AG04450 (cell line): Measurements from ENCODE around the gene ZKSCAN3. TPM values are rescaled to one million over a fixed set of nuclear protein-coding genes. Genes with fewer than 3 reads are reported as not detected.

Experiments
- CTCF ChIA-PET: fragments of 300-600, 350-600 bp; formaldehyde crosslinking; extraction: SDS; loops from one replicate; lab custom pipeline; 2022; ENCODE audit warnings: antibody characterized with exemption, inconsistent platforms; lab: Charles Lee
- POLR2A ChIA-PET: fragments of 350-600 bp; formaldehyde crosslinking; extraction: SDS; loops from one replicate; lab custom pipeline; 2021; ENCODE audit warnings: antibody characterized with exemption, inconsistent platforms; lab: Yijun Ruan, JAX
- DNase-seq: peaks from one replicate; pipeline ENCODE4 v3.0.0-alpha.2; 2011; ENCODE audit warnings: low read depth, low spot score
- H3K27ac ChIP-seq: one replicate; pipeline ENCODE4 v1.5.1; 2012; ENCODE audit warnings: low read depth, low read length, control low read depth
- H3K27me3 ChIP-seq: one replicate; pipeline ENCODE4 v1.6.0; 2012; ENCODE audit warnings: low read length; ENCODE audit not compliant: control insufficient read depth, insufficient read depth
- H3K4me3 ChIP-seq: 2 replicates; pipeline ENCODE4 v1.5.1; 2011; ENCODE audit warnings: mild to moderate bottlenecking, low read depth, low read length, control low read depth
- H3K9me3 ChIP-seq: 2 replicates; pipeline ENCODE4 v1.5.1; 2012; ENCODE audit warnings: low read length; ENCODE audit not compliant: control insufficient read depth, insufficient read depth
- polyA plus RNA-seq: library from polyadenylated mRNA; depleted of rRNA; stranded (reverse); fragments of >200 nt; gene quantifications from 2 replicates; pipeline ENCODE4 v1.2.3, GENCODE V29; 2011; rRNA removed
- small RNA-seq: library from RNA; depleted of rRNA; stranded (forward); fragments of <200 nt; gene quantifications from one replicate; pipeline ENCODE3, GENCODE V24; 2012; ENCODE audit warnings: low read depth; ENCODE audit not compliant: insufficient read length
- TF ChIP-seq, protein P1 (sequence below): IDR thresholded peaks from 2 replicates; pipeline ENCODE4 v1.5.1; 2011; ENCODE audit warnings: low read depth, low read length, control low read depth, inconsistent platforms

The ZKSCAN3 gene
- polyA plus RNA-seq, 1 experiment, result 6.0 TPM

DNA sequence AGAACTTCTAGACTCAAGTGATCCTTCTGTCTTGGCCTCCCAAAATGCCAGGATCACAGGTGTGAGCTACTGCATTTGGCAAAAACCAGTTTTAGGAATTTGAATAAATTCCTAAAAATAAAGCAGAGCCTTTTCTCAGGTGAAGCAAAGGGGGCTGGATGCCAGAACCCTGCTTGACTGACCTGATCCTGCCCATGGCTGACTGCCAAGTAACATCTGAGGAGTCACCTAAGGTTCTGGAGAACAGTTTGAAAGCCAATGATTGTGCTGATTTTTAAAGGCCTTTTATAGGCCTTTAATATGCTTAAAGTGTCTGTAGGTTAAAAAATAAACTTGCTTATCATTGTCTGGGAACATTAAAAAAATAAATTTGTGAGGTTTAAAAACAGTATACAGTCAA is 63.9 kb downstream of the ZKSCAN3 start:
- ChIA-PET CTCF (no interaction called here), POLR2A (no interaction called here)

More for the DNA sequence above, 63.9 kb downstream of the ZKSCAN3 start:
- Histone ChIP-seq H3K4me3 (no peak overlapping the region), H3K27me3 (no peaks in the 10 kb centered on the region), H3K9me3 (no peaks in the 10 kb centered on the region), H3K27ac (no peak overlapping the region)
- TF ChIP-seq, protein P1, sequence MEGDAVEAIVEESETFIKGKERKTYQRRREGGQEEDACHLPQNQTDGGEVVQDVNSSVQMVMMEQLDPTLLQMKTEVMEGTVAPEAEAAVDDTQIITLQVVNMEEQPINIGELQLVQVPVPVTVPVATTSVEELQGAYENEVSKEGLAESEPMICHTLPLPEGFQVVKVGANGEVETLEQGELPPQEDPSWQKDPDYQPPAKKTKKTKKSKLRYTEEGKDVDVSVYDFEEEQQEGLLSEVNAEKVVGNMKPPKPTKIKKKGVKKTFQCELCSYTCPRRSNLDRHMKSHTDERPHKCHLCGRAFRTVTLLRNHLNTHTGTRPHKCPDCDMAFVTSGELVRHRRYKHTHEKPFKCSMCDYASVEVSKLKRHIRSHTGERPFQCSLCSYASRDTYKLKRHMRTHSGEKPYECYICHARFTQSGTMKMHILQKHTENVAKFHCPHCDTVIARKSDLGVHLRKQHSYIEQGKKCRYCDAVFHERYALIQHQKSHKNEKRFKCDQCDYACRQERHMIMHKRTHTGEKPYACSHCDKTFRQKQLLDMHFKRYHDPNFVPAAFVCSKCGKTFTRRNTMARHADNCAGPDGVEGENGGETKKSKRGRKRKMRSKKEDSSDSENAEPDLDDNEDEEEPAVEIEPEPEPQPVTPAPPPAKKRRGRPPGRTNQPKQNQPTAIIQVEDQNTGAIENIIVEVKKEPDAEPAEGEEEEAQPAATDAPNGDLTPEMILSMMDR, result no peak
- no peak for DNase-seq

Small RNAs within 50 kb of the gene (small RNA-seq; reads per million reads assigned to genes)
- gene AL021997.1, result not detected
- not detected for gene AL021997.2
- not detected for gene RNU2-45P

Other genes with a start within 250 kb of the ZKSCAN3 start
- gene ZSCAN16, start 225.3 kb upstream of the ZKSCAN3 start, polyA plus RNA-seq, result 2.7 and 3.2 TPM in 2 replicates
- gene ZKSCAN8, start 208.1 kb upstream of the ZKSCAN3 start, polyA plus RNA-seq, result 11.5 and 15.0 TPM in 2 replicates
- 14.8 and 18.2 TPM in 2 replicates for gene ZSCAN9, start 124.7 kb upstream of the ZKSCAN3 start, polyA plus RNA-seq
- gene ZKSCAN4, start 97.7 kb upstream of the ZKSCAN3 start, polyA plus RNA-seq, result 3.7 and 4.7 TPM in 2 replicates
- gene NKAPL, start 90.7 kb upstream of the ZKSCAN3 start, polyA plus RNA-seq, result 0.52 TPM in 2 replicates
- gene ZSCAN26, start 82.8 kb upstream of the ZKSCAN3 start, polyA plus RNA-seq, result 17.9 and 24.0 TPM in 2 replicates
- 5.6 and 7.2 TPM in 2 replicates for gene PGBD1, start 68.4 kb upstream of the ZKSCAN3 start, polyA plus RNA-seq
- gene ZSCAN31, start 13.8 kb upstream of the ZKSCAN3 start, polyA plus RNA-seq, result 5.0 TPM in 2 replicates
- gene ZSCAN12, start 49.8 kb downstream of the ZKSCAN3 start, polyA plus RNA-seq, result 4.0 and 5.5 TPM in 2 replicates
- gene ZSCAN23, start 93.5 kb downstream of the ZKSCAN3 start, polyA plus RNA-seq, result 3.5 and 4.6 TPM in 2 replicates
- not detected in 2 replicates for gene GPX6, start 165.8 kb downstream of the ZKSCAN3 start, polyA plus RNA-seq
- not detected in 2 replicates for gene GPX5, start 175.9 kb downstream of the ZKSCAN3 start, polyA plus RNA-seq